ENCODE data around the gene WBP4.

Gene WBP4

DNA sequence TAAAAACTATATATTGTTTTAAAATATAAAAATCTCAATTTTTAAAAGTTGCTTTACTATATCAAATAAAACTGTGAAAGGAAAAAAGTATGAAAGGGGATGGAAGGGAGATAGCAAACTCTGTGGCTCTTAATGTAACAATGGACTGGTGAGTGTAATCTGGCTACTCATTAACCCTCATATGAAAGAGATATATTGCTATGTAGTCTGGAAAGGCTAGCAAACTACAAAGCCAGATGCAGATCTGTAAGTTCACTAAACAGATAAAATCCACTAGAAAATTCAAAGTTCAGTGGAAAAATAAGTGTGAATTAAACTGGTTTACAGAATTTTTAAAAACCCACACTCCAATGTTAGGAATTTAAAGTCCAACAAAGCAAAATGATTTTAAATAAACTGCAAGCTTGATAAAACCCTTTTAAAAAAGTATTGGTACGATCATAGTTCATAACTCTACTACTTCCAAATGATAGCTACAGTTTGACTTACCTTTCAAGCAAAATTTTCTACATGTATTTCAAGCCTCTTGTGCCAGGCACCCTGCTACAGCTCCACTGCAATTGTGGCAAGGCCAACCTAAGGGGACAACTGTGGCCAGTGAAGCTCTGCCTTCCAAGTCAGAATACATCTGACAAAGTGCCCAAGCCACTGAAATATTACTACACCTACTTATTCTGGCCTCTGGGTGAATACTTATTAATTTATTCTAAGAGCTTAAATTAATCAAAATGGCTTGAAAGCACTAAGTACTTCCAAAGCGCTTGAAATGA, 41.5 kb upstream of the WBP4 start:
- Histone ChIP-seq H3K27ac (ENCODE audit: poor library complexity, severe bottlenecking) (peak overlapping the region; percentile 81), H3K36me3 (ENCODE audit: low read depth) (no peaks in the 10 kb centered on the region), H3K27me3 (ENCODE audit: insufficient read depth, poor library complexity, severe bottlenecking) (no peaks in the 10 kb centered on the region), H3K4me3 (ENCODE audit: severe bottlenecking) (no peak overlapping the region), H3K9me3 (ENCODE audit: severe bottlenecking) (no peaks in the 10 kb centered on the region), H3K4me1 (ENCODE audit: insufficient read depth, poor library complexity, severe bottlenecking) (peaks cover 19% of the 10 kb centered on the region)
- TF ChIP-seq, protein P1, sequence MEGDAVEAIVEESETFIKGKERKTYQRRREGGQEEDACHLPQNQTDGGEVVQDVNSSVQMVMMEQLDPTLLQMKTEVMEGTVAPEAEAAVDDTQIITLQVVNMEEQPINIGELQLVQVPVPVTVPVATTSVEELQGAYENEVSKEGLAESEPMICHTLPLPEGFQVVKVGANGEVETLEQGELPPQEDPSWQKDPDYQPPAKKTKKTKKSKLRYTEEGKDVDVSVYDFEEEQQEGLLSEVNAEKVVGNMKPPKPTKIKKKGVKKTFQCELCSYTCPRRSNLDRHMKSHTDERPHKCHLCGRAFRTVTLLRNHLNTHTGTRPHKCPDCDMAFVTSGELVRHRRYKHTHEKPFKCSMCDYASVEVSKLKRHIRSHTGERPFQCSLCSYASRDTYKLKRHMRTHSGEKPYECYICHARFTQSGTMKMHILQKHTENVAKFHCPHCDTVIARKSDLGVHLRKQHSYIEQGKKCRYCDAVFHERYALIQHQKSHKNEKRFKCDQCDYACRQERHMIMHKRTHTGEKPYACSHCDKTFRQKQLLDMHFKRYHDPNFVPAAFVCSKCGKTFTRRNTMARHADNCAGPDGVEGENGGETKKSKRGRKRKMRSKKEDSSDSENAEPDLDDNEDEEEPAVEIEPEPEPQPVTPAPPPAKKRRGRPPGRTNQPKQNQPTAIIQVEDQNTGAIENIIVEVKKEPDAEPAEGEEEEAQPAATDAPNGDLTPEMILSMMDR (IDR thresholded peaks at IDR 0.05; ENCODE audit: poor library complexity, severe bottlenecking), result no peak
- ATAC-seq (ENCODE audit: low read depth) (no peak), DNase-seq (ENCODE audit: low spot score) (no peak)

DNA sequence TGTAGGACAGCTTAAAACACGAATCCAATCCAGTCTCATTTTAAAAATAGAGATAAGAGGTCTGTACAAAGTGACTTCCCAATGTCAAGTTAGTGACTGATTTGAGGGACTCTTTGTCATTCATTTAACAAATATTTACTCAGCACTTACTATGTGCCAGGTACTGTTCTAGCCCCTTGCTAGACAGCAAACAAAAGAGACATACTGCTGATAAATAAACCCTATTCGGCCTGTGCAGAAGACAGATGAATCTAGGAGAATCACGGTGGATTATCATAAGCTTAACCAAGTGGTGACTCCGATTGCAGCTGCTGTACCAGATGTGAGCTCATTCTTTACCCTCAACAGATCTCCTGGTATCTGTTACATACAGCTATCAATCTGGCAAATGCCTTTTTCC, 35.8 kb upstream of the WBP4 start:
- no peaks in the 10 kb centered on the region for H3K4me1 ChIP-seq (ENCODE audit: insufficient read depth, poor library complexity, severe bottlenecking)
- H3K9me3 ChIP-seq (ENCODE audit: severe bottlenecking), result no peaks in the 10 kb centered on the region
- no peaks in the 10 kb centered on the region for H3K36me3 ChIP-seq (ENCODE audit: low read depth)
- DNase-seq (ENCODE audit: low spot score) (no peak), ATAC-seq (ENCODE audit: low read depth) (no peak)
- H3K4me3 ChIP-seq (ENCODE audit: severe bottlenecking), result no peak overlapping the region
- no peaks in the 10 kb centered on the region for H3K27me3 ChIP-seq (ENCODE audit: insufficient read depth, poor library complexity, severe bottlenecking)
- no peak overlapping the region for H3K27ac ChIP-seq (ENCODE audit: poor library complexity, severe bottlenecking)
- TF ChIP-seq, protein P1 (IDR thresholded peaks at IDR 0.05; ENCODE audit: poor library complexity, severe bottlenecking), result no peak

DNA sequence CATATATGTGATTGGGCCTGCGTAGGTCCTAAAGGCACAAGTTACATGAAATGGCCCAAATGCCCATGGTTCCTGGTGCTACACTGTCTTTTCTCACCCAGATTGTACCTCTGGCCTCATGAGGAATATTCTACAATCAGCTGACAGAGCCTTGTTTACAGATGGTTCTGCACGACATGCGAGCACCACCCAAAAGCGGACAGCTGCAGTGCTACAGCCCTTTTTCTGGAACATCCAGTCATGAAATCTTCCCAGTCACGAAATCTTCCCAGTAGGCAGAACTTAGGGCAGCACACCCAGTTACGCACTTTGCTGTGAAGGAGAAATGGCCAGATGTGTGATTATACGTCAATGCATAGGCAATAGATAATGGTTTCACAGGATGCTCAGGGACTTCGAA, 34.5 kb upstream of the WBP4 start:
- no peak overlapping the region for H3K27ac ChIP-seq (ENCODE audit: poor library complexity, severe bottlenecking)
- H3K36me3 ChIP-seq (ENCODE audit: low read depth), result no peaks in the 10 kb centered on the region
- no peak for ATAC-seq (ENCODE audit: low read depth)
- H3K9me3 ChIP-seq (ENCODE audit: severe bottlenecking), result no peaks in the 10 kb centered on the region
- no peaks in the 10 kb centered on the region for H3K27me3 ChIP-seq (ENCODE audit: insufficient read depth, poor library complexity, severe bottlenecking)
- H3K4me1 ChIP-seq (ENCODE audit: insufficient read depth, poor library complexity, severe bottlenecking), result no peaks in the 10 kb centered on the region
- no peak for DNase-seq (ENCODE audit: low spot score)
- TF ChIP-seq, protein P1 (IDR thresholded peaks at IDR 0.05; ENCODE audit: poor library complexity, severe bottlenecking), result no peak
- H3K4me3 ChIP-seq (ENCODE audit: severe bottlenecking), result no peak overlapping the region

DNA sequence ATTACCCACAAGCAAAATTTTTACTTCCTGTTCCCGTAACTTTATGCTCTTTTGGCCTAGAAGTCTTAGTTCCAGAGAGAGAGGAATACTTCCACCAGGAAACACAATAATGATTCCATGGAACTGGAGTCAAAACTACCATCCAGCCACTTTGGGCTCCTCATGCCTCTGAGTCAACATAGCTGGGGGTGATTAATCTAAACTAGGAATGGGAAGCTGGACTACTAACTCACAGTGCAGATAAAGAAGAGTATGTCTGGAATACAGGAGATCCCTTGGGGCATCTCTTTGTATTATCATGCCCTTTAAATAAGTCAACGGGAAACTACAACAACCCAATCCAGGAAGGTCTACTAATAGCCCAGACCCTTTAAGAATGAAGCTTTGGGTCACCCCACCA, 33.3 kb upstream of the WBP4 start:
- Histone ChIP-seq H3K27me3 (ENCODE audit: insufficient read depth, poor library complexity, severe bottlenecking) (no peaks in the 10 kb centered on the region), H3K9me3 (ENCODE audit: severe bottlenecking) (no peaks in the 10 kb centered on the region), H3K4me1 (ENCODE audit: insufficient read depth, poor library complexity, severe bottlenecking) (no peaks in the 10 kb centered on the region), H3K27ac (ENCODE audit: poor library complexity, severe bottlenecking) (no peak overlapping the region), H3K36me3 (ENCODE audit: low read depth) (no peaks in the 10 kb centered on the region), H3K4me3 (ENCODE audit: severe bottlenecking) (no peak overlapping the region)
- DNase-seq (ENCODE audit: low spot score) (no peak), ATAC-seq (ENCODE audit: low read depth) (no peak)
- TF ChIP-seq, protein P1 (IDR thresholded peaks at IDR 0.05; ENCODE audit: poor library complexity, severe bottlenecking), result no peak

DNA sequence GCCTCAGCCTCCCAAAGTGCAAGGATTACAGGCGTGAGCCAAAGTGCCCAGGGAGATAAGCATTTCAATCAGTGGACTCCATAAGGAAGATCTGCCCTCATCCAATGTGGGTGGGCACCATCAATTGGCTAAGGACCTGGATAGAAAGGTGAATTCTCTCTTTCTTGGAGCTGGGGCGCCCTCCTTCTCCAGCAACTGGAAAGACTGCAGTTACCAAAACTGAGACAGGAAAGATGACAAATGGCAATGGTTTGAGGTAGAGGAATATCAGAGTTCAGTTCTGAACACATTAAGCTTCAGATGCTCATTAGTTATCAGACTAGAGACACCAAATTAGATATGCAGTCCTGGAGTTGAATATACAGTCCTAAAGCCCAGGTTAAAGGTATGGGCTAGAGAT, 31.7 kb upstream of the WBP4 start:
- Histone ChIP-seq H3K27me3 (ENCODE audit: insufficient read depth, poor library complexity, severe bottlenecking) (no peaks in the 10 kb centered on the region), H3K4me3 (ENCODE audit: severe bottlenecking) (no peak overlapping the region), H3K36me3 (ENCODE audit: low read depth) (no peaks in the 10 kb centered on the region), H3K4me1 (ENCODE audit: insufficient read depth, poor library complexity, severe bottlenecking) (no peaks in the 10 kb centered on the region), H3K27ac (ENCODE audit: poor library complexity, severe bottlenecking) (no peak overlapping the region), H3K9me3 (ENCODE audit: severe bottlenecking) (no peaks in the 10 kb centered on the region)
- TF ChIP-seq, protein P1 (IDR thresholded peaks at IDR 0.05; ENCODE audit: poor library complexity, severe bottlenecking), result no peak
- no peak for ATAC-seq (ENCODE audit: low read depth)
- DNase-seq (ENCODE audit: low spot score), result no peak

Measured in RWPE2 (cell line).